HG02885 (cell line): ENCODE measurements around the gene TFAP2D.

Experiments used
- ATAC-seq: cut with Tn5 transposase; IDR thresholded peaks from one replicate; pipeline ENCODE4 v1.9.1; 2021; ENCODE audit warnings: mild to moderate bottlenecking; ENCODE audit not compliant: unreplicated experiment, poor library complexity

TFAP2D gene

GRCh38 chr6:50816947-50817645 is 103.8 kb downstream of the TFAP2D start:
- no peak for ATAC-seq

- ATAC-seq: no peak
Observed at GRCh38 chr6:50817646-50817950, 104.3 kb downstream of the TFAP2D start.

GRCh38 chr6:50818020-50818419 is 104.7 kb downstream of the TFAP2D start:
- no peak for ATAC-seq

DNA sequence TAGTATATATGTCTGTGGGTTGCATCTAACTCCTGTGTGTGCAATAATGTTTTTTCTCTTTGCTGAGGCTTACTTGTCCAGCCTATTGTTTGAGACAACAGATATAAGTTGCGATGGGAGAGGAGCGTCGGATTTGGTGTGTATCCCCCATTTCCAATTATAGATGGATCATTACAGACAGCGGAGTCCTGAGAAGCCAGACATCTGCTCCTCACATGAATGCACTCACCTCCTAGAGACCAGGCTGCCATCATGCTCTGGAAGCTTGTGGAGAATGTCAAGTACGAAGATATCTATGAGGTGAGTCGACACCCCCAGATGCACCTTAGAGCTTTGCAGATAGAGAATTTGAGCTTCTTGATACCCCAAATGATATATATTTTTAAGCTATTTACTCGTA is 105.3 kb downstream of the TFAP2D start, which contains the start of gene TFAP2B:
TFAP2B (plus strand) TSS at position 199 of the 400 bp plus-strand sequence; CDS start at position 220, 21 bp downstream.
- ATAC-seq: no peak

DNA sequence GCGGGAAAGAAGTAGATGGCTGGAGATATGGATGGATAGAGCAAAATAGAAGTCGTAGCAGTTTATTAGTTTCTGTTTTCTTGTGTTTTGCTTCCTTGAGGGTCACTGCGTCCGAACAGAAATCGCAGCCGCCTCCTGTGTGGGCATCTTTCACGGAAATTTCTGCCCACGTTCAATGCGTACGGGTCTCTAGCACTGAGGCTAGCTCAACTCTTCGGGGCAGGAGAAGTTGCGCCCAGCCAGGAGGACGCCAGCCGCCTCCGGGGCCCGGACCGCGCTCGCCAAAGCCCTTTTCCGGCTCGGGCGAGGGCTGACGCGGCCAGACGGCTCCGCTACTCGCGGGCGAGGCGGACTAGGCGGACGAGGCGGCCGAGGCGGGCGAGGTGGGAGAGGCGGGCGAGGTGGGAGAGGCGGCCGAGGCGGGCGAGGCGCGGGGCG is 106.2 kb downstream of the TFAP2D start:
- no peak for ATAC-seq

GRCh38 chr6:50819904-50820868 is 106.9 kb downstream of the TFAP2D start:
- peak; percentile 50 for ATAC-seq

GRCh38 chr6:50820869-50821264 is 107.5 kb downstream of the TFAP2D start:
- ATAC-seq: no peak

- ATAC-seq: no peak
Observed at GRCh38 chr6:50821441-50822077, 108.2 kb downstream of the TFAP2D start.

GRCh38 chr6:50822078-50822476 is 108.8 kb downstream of the TFAP2D start:
- ATAC-seq: no peak
